Head of caudate nucleus (tissue), 42 donors: Measurements from ENCODE around the gene HES4.
"Not testable (repeated sequence)": the region's sequence is repeated elsewhere in the genome, so short reads cannot be mapped to it uniquely, and the experiment has no call there.

Source experiments
- DNase-seq, 42 donors: peaks; one replicate each; pipeline versions ENCODE4 v3.0.0 to v3.0.0-alpha.2; 2020 to 2021; ENCODE audit warnings: mixed read lengths in 7 of 42
- intact Hi-C: fragments of 100-400 bp; cut with DNase I; formaldehyde crosslinking; loops from one replicate; pipeline ENCODE4 v1.15.0; 2022

The HES4 gene

DNA sequence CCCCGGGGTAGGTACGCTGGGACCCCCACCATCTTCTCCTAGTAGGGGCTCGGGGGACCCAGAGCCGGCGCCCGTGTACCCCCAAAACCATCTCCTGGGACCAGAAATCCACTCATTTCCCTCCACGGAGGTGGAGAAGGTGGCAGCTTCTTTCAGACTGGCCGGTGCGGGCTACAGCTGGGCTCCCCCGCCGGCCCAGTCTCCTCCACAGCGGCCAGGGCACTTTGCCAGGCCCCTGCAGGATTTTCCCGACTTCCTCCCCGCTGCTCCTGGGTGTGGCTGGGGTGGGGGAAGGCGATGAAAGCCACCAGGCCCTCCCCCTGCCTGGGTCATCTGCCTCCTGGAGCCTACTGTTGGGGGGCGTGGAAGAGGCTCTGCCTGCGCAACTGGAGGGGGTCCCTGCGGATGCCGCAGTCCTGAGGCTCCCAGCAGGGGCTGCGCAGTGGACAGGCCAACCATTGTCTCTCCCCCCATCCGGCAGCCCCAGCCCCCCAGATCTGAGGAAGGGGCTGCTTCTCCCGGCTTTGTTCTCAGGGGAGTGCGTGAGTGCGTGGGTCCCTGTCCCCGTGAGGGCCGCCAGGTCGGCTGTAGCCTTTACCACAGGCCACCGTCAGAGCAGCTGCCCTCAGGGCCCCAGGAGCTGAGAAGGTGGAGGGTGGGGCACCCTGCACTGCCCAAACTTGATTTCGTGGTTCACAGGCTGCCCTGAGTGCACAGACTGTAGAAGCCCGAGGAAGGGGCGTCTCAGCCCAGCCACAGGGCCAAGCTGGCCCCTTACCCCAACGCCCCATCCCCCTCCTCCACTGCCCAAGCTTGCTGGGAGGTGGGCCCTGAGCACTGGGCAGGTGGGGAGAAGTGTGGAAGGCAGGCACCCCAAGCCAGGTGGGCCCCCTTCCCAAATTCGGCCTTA, 21.4 kb upstream of the HES4 start:
- intact Hi-C loops: no loop called here
- peak in 6 of 42 donors; percentile 4 to 68 (median 40) for DNase-seq

GRCh38 chr1:1020415-1021009, 20.6 kb upstream of the HES4 start:
- peak in 13 of 42 donors; percentile 13 to 59 (median 44) for DNase-seq
- intact Hi-C loops: no loop called here

DNA sequence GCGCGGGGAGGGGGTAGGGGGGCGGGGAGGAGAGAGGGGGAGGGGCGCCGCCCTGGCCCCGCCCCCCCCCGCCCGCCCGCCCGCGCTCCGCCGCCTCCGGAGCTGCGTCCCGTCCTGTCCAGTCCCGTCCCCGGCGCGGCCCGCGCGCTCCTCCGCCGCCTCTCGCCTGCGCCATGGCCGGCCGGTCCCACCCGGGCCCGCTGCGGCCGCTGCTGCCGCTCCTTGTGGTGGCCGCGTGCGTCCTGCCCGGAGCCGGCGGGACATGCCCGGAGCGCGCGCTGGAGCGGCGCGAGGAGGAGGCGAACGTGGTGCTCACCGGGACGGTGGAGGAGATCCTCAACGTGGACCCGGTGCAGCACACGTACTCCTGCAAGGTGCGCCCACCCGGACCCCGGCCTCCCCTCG, 20.1 kb upstream of the HES4 start, which contains the start of gene AGRN:
AGRN (plus strand) TSS at position 121 of the 405 bp plus-strand sequence; CDS start at position 174, 53 bp downstream.
- peak in 17 of 42 donors; percentile 41 to 80 (median 58) for DNase-seq
- intact Hi-C loops: no loop called here

DNA sequence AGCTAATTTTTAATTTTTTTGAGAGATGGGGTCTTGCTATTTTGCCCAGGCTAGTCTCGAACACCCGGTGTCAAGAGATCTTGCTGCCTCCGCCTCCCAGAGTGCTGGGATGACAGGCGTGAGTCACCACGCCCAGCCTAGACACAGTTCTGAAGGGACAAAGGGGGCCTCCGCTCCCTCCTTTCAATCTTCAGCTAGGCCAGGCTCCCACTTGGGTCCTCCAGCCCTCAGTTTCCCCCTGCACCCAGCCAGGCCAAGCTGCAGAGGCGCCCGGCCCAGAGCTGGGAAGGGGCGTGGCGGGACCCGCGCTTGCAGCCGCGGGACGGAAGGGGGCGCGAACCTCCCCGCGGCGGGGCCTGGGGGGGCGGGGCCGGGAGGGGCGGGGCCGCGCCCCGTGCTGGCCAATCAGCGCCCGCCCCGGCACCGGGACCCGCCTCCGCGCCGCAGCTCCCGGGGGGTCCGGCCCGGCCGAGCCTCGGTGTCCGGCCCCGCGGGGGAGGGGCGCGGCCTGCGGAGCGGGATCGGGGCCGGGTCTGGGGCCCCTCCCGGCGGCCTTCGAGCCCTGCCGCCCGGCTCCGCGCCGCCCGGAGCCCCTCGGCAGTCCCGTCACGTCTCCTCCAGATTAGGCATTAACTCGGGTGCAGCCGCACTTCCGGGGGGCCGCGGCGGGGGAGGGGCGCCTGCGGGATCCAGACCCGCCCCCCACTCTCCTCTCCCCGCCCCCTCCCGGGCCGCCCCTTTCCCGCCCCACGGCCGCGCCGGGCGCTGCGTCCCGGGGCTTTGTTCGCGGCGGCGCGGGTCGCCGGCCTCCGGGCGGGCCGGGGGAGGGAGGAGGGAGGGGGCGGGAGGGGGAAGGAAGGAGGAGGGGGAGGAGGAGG, 19.5 kb upstream of the HES4 start:
- DNase-seq: peak; percentile 47 to 94 (median 86)
- intact Hi-C loops: no loop called here

GRCh38 chr1:1018321-1018685, 18.4 kb upstream of the HES4 start:
- intact Hi-C loops, DNase-seq: not testable (repeated sequence)

- DNase-seq, intact Hi-C loops: not testable (repeated sequence)
Measured at GRCh38 chr1:1017397-1018320, 17.8 kb upstream of the HES4 start.

GRCh38 chr1:1014799-1015681, 15.1 kb upstream of the HES4 start:
- DNase-seq: peak in 6 of 42 donors; percentile 3 to 63 (median 38)
- intact Hi-C loops: no loop called here

- peak in 5 of 42 donors; percentile 8 to 39 (median 16) for DNase-seq
- intact Hi-C loops: no loop called here
Measured at GRCh38 chr1:1013922-1014648, 14.2 kb upstream of the HES4 start.

DNA sequence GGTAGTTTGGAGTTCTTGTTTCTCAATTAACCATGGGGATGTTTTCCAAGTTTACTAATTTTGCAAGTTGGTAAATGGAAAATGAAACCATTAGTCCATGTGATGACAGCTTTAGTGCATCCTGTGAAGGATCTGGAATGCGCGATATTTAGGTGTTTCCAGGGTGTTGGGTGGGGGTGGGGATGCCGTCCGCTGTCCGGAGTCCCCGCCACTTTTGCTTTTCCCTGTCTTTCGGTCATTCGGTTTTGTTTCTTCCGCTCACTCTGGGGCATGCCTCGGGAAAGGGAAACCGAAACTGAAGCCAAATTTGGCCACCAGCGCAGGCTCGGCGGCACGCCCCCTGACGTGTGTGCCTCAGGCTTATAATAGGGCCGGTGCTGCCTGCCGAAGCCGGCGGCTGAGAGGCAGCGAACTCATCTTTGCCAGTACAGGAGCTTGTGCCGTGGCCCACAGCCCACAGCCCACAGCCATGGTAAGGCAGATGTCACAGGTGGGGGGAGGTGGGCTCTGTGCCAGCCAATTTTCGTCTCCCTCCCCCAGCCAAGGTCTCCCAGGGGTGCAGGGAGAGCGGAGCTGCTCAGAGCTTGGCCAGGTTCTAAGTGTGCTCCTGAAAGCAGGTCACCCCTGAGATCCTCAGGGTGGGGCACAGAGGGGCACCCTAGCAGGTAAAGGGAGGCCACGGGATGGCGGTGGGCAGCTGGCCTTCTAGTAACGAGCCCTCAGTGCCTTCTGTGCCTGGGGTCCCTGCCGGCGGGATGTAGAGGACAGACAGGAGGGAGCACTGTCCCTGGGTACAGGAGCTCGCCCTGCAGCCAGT, 13.4 kb upstream of the HES4 start, which contains the start of gene ISG15:
ISG15 (plus strand) TSS at position 393 of the 817 bp plus-strand sequence; CDS start at position 470, 77 bp downstream.
- peak; percentile 63 to 92 (median 80) for DNase-seq
- intact Hi-C loops: no loop called here

GRCh38 chr1:1012736-1013104, 12.8 kb upstream of the HES4 start:
- intact Hi-C loops: not testable (repeated sequence)
- peak in 1 of 42 donors; percentile 16 for DNase-seq

- DNase-seq: no peak
- intact Hi-C loops: no loop called here
Measured at GRCh38 chr1:1011396-1011949, 11.6 kb upstream of the HES4 start.

GRCh38 chr1:1010131-1010530, 10.2 kb upstream of the HES4 start:
- intact Hi-C loops, DNase-seq: not testable (repeated sequence)

DNA sequence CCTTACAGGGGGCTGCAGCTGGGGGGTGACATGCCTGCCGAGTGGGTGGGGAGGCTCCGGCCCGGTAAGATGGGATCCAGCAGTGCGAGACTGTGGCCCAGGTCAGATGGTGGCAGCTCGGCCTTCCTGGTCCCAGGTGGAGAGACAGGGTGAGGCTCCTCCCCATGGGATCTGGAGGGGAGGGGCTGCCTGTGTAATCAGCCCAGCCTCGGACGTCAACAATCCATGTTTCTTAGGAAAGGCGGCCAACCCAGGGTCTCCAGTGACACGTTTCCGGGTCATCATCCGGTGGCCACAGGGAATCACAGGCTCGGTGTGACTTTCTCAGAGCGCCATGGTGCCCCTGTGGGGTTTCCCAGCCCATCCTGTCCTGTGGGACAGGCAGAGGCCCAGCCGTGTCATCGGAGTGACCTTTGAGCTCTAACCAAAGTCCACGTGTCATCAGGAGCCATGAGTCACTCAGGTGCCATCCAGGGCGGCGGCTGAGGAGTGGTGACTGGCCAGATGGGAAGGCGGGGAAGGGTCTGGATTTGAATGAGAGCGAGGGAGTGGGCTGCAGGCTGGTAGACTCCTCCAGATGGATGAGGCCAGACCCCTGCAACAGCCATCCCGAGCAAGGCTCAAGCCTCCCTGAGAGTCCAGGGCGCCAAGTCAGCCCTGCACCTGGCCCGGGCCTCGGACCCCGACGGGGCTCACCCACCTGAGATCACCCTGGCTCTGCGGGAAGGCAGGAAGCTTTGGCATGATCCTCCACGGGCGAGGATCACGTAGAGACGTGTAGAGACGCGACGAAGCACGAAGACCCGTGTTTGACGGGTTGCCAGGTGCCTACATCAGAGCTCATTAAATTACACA, 6.6 kb upstream of the HES4 start:
- no peak for DNase-seq
- intact Hi-C loops: no loop called here

- intact Hi-C loops: no loop called here
- DNase-seq: no peak
Measured at GRCh38 chr1:1005774-1006304, 5.9 kb upstream of the HES4 start.
